PC-3 (cell line): ENCODE data around the gene PIGM. TPM values are rescaled to one million over a fixed set of nuclear protein-coding genes. Genes with fewer than 3 reads are reported as not detected.

Experiments
- ATAC-seq: fragments of 200-7000 bp; cut with Tn5 transposase; 2 replicates; pipeline ENCODE4 v1.9.1; 2020; ENCODE audit warnings: mild to moderate bottlenecking, moderate library complexity
- BruUV-seq: library from RNA; stranded (reverse); fragments of 400-500 nt; replicated peaks from 2 replicates; lab custom pipeline; 2021; lab: Mats Ljungman, UMichigan
- CTCF ChIA-PET: fragments of 300-600 bp; sonication (Branson Sonifier 250); formaldehyde crosslinking; loops from one replicate; lab custom pipeline; 2022; ENCODE audit warnings: antibody characterized with exemption; lab: Charles Lee
- POLR2A ChIA-PET: fragments of 300-600 bp; sonication (Branson Sonifier 250); formaldehyde crosslinking; loops from one replicate; lab custom pipeline; 2022; ENCODE audit warnings: antibody characterized with exemption; ENCODE audit not compliant: unreplicated experiment; lab: Charles Lee
- DNase-seq: peaks from one replicate; pipeline ENCODE4 v3.0.0-alpha.2; 2015
- H2AFZ ChIP-seq: fragments of 300-600 bp; sonication (generic); 2 replicates; pipeline ENCODE4 v1.6.0; 2016; ENCODE audit warnings: antibody characterized with exemption, low read length
- H3F3A ChIP-seq: fragments of 300-600 bp; sonication (generic); one replicate; pipeline ENCODE4 v1.6.0; 2017; ENCODE audit warnings: antibody characterized with exemption, low read length, control low read depth, mild to moderate bottlenecking; ENCODE audit not compliant: unreplicated experiment
- H3K27ac ChIP-seq: fragments of 300-600 bp; sonication (generic); 2 replicates; pipeline ENCODE4 v1.5.1; 2016; ENCODE audit warnings: mild to moderate bottlenecking, low read length
- H3K27me3 ChIP-seq: fragments of 300-600 bp; sonication (generic); 2 replicates; pipeline ENCODE4 v1.6.1; 2016; ENCODE audit warnings: low read length, mixed read lengths
- H3K36me3 ChIP-seq: fragments of 300-600 bp; sonication (generic); 2 replicates; pipeline ENCODE4 v1.6.1; 2016; ENCODE audit warnings: low read depth, mixed run types, low read length, mixed read lengths
- H3K4me1 ChIP-seq: fragments of 300-600 bp; sonication (generic); 2 replicates; pipeline ENCODE4 v1.5.1; 2016; ENCODE audit warnings: low read length; ENCODE audit not compliant: insufficient read depth
- H3K4me2 ChIP-seq: fragments of 300-600 bp; sonication (generic); 2 replicates; pipeline ENCODE4 v1.6.0; 2016; ENCODE audit warnings: low read length
- H3K4me3 ChIP-seq: fragments of 300-600 bp; sonication (generic); 2 replicates; pipeline ENCODE4 v1.5.1; 2016; ENCODE audit warnings: mild to moderate bottlenecking, low read length, mixed read lengths
- H3K79me2 ChIP-seq: fragments of 300-600 bp; sonication (generic); 2 replicates; pipeline ENCODE4 v1.6.1; 2017; ENCODE audit warnings: low read length, mixed read lengths
- H3K9ac ChIP-seq: fragments of 300-600 bp; sonication (generic); 2 replicates; pipeline ENCODE4 v1.6.0; 2016; ENCODE audit warnings: mild to moderate bottlenecking, low read length
- H3K9me2 ChIP-seq: fragments of 300-600 bp; sonication (generic); replicated peaks from 2 replicates; pipeline ENCODE4 v1.6.1; 2016; ENCODE audit warnings: mixed run types, low read length, mixed read lengths
- H3K9me3 ChIP-seq: fragments of 300-600 bp; sonication (generic); 2 replicates; pipeline ENCODE4 v1.6.1; 2016; ENCODE audit warnings: low read length, mixed read lengths
- H4K20me1 ChIP-seq: fragments of 300-600 bp; sonication (generic); 2 replicates; pipeline ENCODE4 v1.6.1; 2016; ENCODE audit warnings: low read length, mixed read lengths
- EZH2 ChIP-seq: fragments of 300-600 bp; sonication (generic); IDR thresholded peaks from one replicate; pipeline ENCODE4 v1.6.1; 2017; ENCODE audit warnings: antibody characterized with exemption, mild to moderate bottlenecking, low read length; ENCODE audit not compliant: unreplicated experiment
- EZH2phosphoT487 ChIP-seq: fragments of 300-600 bp; sonication (generic); IDR thresholded peaks from 2 replicates; pipeline ENCODE4 v1.6.1; 2018; ENCODE audit warnings: mild to moderate bottlenecking, antibody characterized with exemption, low read length, borderline replicate concordance
- intact Hi-C: fragments of 100-400 bp; cut with micrococcal nuclease; formaldehyde crosslinking; loops from 2 replicates; pipeline ENCODE4 v1.9.0; 2023
- total RNA-seq: library from RNA; depleted of rRNA; stranded (reverse); fragments of >200 nt; gene quantifications from 2 replicates; pipeline ENCODE4 v1.2.3, GENCODE V29; 2014
- TF ChIP-seq, protein P1 (sequence below): fragments of 300-600 bp; sonication (generic); conservative IDR thresholded peaks from 2 replicates; pipeline ENCODE4 v1.5.1; 2017; ENCODE audit warnings: antibody characterized with exemption, low read depth, mild to moderate bottlenecking, low read length

PIGM gene
- total RNA-seq, 1 experiment from 2014 or later, result 6.9 TPM

DNA sequence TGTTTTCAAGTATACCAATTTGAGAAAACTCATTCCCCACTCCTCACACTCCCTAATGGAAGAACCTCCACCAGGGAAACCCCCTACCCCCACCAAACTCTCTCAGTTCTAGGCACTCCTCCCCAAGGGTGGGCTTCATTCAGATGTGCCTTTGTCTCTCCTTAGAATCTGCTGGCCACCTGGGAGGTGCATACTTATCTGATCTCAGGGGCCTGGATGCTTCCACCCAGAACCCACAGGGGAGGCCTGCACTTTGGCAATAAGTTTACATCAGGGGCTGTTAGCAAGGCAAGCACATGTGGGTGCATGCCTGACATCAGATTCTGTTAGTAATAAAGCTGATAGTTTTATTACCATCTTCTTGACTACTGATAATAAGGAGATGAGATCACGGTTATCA, 45.3 kb downstream of the PIGM start:
- no peaks in the 10 kb centered on the region for H3K9me3 ChIP-seq
- ATAC-seq, result no peak
- no peaks in the 10 kb centered on the region for H3F3A ChIP-seq
- H4K20me1 ChIP-seq, result no peaks in the 10 kb centered on the region
- intact Hi-C loops, result no loop called here
- H3K4me3 ChIP-seq, result no peak overlapping the region
- H3K27ac ChIP-seq, result no peak overlapping the region
- no peak for DNase-seq
- no peak overlapping the region for H3K9ac ChIP-seq
- TF ChIP-seq EZH2 (no peak), EZH2phosphoT487 (no peak)
- TF ChIP-seq, protein P1, sequence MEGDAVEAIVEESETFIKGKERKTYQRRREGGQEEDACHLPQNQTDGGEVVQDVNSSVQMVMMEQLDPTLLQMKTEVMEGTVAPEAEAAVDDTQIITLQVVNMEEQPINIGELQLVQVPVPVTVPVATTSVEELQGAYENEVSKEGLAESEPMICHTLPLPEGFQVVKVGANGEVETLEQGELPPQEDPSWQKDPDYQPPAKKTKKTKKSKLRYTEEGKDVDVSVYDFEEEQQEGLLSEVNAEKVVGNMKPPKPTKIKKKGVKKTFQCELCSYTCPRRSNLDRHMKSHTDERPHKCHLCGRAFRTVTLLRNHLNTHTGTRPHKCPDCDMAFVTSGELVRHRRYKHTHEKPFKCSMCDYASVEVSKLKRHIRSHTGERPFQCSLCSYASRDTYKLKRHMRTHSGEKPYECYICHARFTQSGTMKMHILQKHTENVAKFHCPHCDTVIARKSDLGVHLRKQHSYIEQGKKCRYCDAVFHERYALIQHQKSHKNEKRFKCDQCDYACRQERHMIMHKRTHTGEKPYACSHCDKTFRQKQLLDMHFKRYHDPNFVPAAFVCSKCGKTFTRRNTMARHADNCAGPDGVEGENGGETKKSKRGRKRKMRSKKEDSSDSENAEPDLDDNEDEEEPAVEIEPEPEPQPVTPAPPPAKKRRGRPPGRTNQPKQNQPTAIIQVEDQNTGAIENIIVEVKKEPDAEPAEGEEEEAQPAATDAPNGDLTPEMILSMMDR, result no peak
- ChIA-PET POLR2A (no interaction called here), CTCF (interaction anchor here (0.7 kb wide), 1 partner anchor 20 kb away, joined by 4 read pairs; no protein-coding TSS in a partner anchor)
- H3K4me1 ChIP-seq, result peaks cover 15% of the 10 kb centered on the region
- H3K4me2 ChIP-seq, result no peak overlapping the region
- BruUV-seq, result no TSS peak
- H3K36me3 ChIP-seq, result no peaks in the 10 kb centered on the region
- H3K79me2 ChIP-seq, result no peaks in the 10 kb centered on the region
- no peak overlapping the region for H2AFZ ChIP-seq
- 0 out of 2 replicates have a peak, but pooled peaks cover 8% of the 10 kb centered on the region for H3K9me2 ChIP-seq
- H3K27me3 ChIP-seq, result peaks cover 8% of the 10 kb centered on the region; the same call in 1 of the 2 replicates

DNA sequence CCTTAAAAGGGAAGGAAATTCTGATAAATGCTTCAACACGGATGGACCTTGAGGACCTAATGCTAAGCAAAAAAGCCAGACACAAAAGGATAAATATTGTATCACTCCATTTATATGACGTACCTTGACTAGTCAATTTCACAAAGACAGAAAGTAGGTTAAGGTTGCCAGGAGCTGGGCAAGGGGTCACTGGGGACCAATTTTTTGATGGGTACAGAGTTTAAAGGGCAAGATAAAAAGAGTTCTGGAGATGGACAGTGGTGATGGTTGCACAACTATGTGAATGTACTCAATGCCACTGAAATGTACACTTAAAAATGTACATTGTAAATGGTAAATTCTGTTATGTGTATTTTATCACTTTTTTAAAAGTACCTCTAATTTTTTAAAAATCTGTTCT, 45.7 kb downstream of the PIGM start:
- Histone ChIP-seq H3K9me2 (0 out of 2 replicates have a peak, but pooled peaks cover 8% of the 10 kb centered on the region), H3K36me3 (no peaks in the 10 kb centered on the region), H3K27me3 (peaks cover 8% of the 10 kb centered on the region; the same call in 1 of the 2 replicates), H2AFZ (no peak overlapping the region), H4K20me1 (no peaks in the 10 kb centered on the region), H3K4me2 (no peak overlapping the region), H3K4me3 (no peak overlapping the region), H3K4me1 (peaks cover 10% of the 10 kb centered on the region), H3K9ac (no peak overlapping the region), H3K9me3 (no peaks in the 10 kb centered on the region), H3K79me2 (no peaks in the 10 kb centered on the region), H3F3A (no peaks in the 10 kb centered on the region), H3K27ac (no peak overlapping the region)
- ATAC-seq, result no peak
- POLR2A ChIA-PET, result no interaction called here
- TF ChIP-seq EZH2phosphoT487 (no peak), EZH2 (no peak)
- TF ChIP-seq, protein P1, result no peak
- BruUV-seq, result no TSS peak
- CTCF ChIA-PET, result no interaction called here
- DNase-seq, result no peak
- intact Hi-C loops, result no loop called here

DNA sequence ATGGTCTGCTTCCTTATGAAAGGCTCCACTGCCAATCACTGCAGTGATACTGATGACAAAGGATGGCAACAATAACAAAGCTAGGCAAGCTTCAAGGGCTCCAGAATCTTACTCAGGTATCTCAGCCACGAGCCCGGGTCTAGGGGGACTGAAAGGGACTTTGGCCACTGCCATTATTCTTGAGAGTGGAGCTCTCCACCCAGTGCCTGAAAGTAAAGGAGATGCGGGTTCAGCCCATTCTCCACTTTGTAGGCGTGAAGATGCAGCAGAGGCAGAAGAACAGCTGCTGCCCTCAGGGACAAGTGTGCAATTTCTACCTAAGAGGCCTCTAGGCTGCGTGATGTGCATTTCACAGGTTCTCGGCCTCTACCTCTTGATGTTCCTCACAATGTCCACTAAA, 46.3 kb downstream of the PIGM start:
- no peak overlapping the region for H3K4me3 ChIP-seq
- H3K9me2 ChIP-seq, result 0 out of 2 replicates have a peak, but pooled peaks cover 8% of the 10 kb centered on the region
- no peak overlapping the region for H3K4me2 ChIP-seq
- ChIA-PET POLR2A (no interaction called here), CTCF (no interaction called here)
- no peak overlapping the region for H3K27ac ChIP-seq
- no peaks in the 10 kb centered on the region for H3K9me3 ChIP-seq
- BruUV-seq, result no TSS peak
- TF ChIP-seq, protein P1, result no peak
- H3K4me1 ChIP-seq, result peaks cover 7% of the 10 kb centered on the region; the same call in 1 of the 2 replicates
- ATAC-seq (no peak), DNase-seq (no peak)
- no peaks in the 10 kb centered on the region for H3F3A ChIP-seq
- intact Hi-C loops, result no loop called here
- no peak overlapping the region for H2AFZ ChIP-seq
- H3K27me3 ChIP-seq, result peaks cover 8% of the 10 kb centered on the region; the same call in 1 of the 2 replicates
- H3K9ac ChIP-seq, result no peak overlapping the region
- no peaks in the 10 kb centered on the region for H3K36me3 ChIP-seq
- no peaks in the 10 kb centered on the region for H4K20me1 ChIP-seq
- no peaks in the 10 kb centered on the region for H3K79me2 ChIP-seq
